ENCODE measurements around the gene ARID5B. TPM values are rescaled to one million over a fixed set of nuclear protein-coding genes. Genes with fewer than 3 reads are reported as not detected.

Gene ARID5B
- total and polyA plus RNA-seq, 2 donors (not counting 3 experiments of a cell fraction or from before 2014, with no cell fraction given) = 5.6 to 8.9 TPM

DNA sequence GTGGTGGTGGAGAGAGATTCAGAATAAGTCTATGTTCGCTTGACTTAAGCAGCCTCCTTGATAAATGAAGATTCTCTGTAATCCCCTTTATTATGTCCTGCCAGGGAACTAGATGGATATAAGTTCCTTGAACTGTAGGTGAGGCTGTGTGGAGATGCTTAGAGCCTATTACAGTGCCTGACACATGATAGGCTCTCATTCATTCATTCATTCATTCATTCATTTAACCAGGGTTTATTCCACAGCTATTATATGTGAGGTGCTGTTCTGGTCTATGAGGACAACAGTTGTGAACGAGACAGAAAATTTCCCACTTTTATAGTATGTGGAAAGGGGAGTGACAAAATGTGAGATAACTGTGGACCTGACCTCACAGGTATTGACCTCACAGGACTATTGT lies 105.6 kb downstream of the ARID5B start:
- no peaks in the 10 kb centered on the region for H3K27me3 ChIP-seq (ENCODE audit: control insufficient read depth in 2 of 2, insufficient read depth in 2 of 2, low read length in 2 of 2)
- no peak overlapping the region for H3K9ac ChIP-seq (replicated peaks; ENCODE audit: extremely low read depth, insufficient read depth, low read length)
- H3K79me2 ChIP-seq (ENCODE audit: control insufficient read depth, insufficient read depth, low read length) = no peaks in the 10 kb centered on the region
- H3K9me1 ChIP-seq (replicated peaks; ENCODE audit: control insufficient read depth, extremely low read depth, insufficient read depth, low read length) = no peaks in the 10 kb centered on the region
- intact Hi-C loops (cut with micrococcal nuclease) (no loop called here), dilution Hi-C loops (cut with MboI; ENCODE audit: extremely low pct_ligation_motif_present, low sequenced_read_pairs) (no loop called here)
- DNase-seq (ENCODE audit: low read depth, low spot score) (no peak), FAIRE-seq (no peak)
- CTCF ChIA-PET = no interaction called here
- no peaks in the 10 kb centered on the region for H4K20me1 ChIP-seq (replicated peaks; ENCODE audit: control insufficient read depth, extremely low read depth, insufficient read depth, low read length)
- TF ChIP-seq POLR2A (IDR thresholded peaks at IDR 0.05; ENCODE audit: low read depth, low read length) (no peak), MYC (IDR thresholded peaks at IDR 0.05; ENCODE audit: low read depth, low read length) (no peak), POLR2AphosphoS5 (IDR thresholded peaks at IDR 0.05; ENCODE audit: insufficient read depth, low read depth, low read length) (no peak), GATA2 (IDR thresholded peaks at IDR 0.05; ENCODE audit: insufficient read depth, insufficient read length, low read depth, low read length) (no peak), EZH2 (IDR thresholded peaks at IDR 0.05; ENCODE audit: borderline replicate concordance, low read depth, low read length, severe bottlenecking) (no peak), JUN (IDR thresholded peaks at IDR 0.05; ENCODE audit: borderline replicate concordance, insufficient read depth, insufficient read length, low read depth) (no peak), CTCF (IDR thresholded peaks at IDR 0.05; ENCODE audit: extremely low read depth in 1 of 2, insufficient read depth in 1 of 2, low read depth in 1 of 2, low read length in 2 of 2) (no peak), FOS (IDR thresholded peaks at IDR 0.05; ENCODE audit: borderline replicate concordance, insufficient read depth, low read length) (no peak)
- TF ChIP-seq, protein P1, sequence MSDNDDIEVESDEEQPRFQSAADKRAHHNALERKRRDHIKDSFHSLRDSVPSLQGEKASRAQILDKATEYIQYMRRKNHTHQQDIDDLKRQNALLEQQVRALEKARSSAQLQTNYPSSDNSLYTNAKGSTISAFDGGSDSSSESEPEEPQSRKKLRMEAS (IDR thresholded peaks at IDR 0.05; ENCODE audit: insufficient read depth, insufficient read length) = no peak
- POLR2A ChIA-PET = no interaction called here
- no peak overlapping the region for H3K27ac ChIP-seq (ENCODE audit: insufficient read depth, low read depth, low read length)
- H3K36me3 ChIP-seq (ENCODE audit: control insufficient read depth in 2 of 2, extremely low read depth in 1 of 2, insufficient read depth in 2 of 2, low read length in 2 of 2) = no peaks in the 10 kb centered on the region
- no peaks in the 10 kb centered on the region for H3K4me1 ChIP-seq (ENCODE audit: control insufficient read depth, extremely low read depth, insufficient read depth, low read length)
- no peak overlapping the region for H3K4me2 ChIP-seq (ENCODE audit: insufficient read depth, low read length)
- no TSS peak for BruUV-seq (replicated peaks)
- no peaks in the 10 kb centered on the region for H3K9me3 ChIP-seq (replicated peaks; ENCODE audit: control insufficient read depth, insufficient read depth, low read length)
- H3K4me3 ChIP-seq (replicated peaks in 1 of 3; ENCODE audit: insufficient read depth in 1 of 3, low read depth in 1 of 3, low read length in 3 of 3) = no peak overlapping the region
- H2AFZ ChIP-seq (ENCODE audit: low read depth, low read length) = no peak overlapping the region

Data from endothelial cell of umbilical vein (primary cell).